Measurements from ENCODE around the gene GAS7. TPM values are rescaled to one million over a fixed set of nuclear protein-coding genes. Genes with fewer than 3 reads are reported as not detected.

Gene GAS7
- total and polyA plus RNA-seq, 10 of the 15 experiments (the other 5 are each of a cell fraction or from before 2014, with no cell fraction given): 2.3 to 53.4 (median 24.0) TPM

DNA sequence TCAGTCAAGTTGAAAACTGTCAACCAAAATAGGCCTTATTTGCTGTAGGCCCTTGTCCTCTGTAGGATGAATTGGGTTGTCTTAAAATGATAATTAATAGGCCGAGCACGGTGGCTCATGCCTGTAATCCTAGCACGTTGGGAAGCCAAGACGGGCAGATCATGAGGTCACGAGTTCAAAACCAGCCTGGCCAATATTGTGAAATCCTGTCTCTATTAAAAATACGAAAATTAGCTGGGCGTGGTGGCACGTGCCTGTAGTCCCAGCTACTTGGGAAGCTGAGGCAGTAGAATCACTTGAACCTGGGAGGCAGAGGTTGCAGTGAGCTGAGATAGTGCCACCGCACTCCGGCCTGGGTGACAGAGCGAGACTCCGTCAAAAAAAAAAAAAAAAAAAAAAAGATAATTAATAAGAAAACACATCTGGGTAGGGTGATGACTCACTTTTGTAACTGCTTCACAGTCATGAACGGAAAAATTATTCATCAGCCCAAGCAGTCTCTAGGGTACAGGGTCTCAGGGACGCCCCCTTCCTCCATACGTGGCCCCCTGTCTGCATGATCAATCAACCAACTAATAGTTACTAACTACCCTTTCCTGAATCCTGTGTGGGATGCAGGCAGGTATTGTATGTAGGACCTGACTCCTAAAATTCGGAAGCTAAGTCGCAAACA lies 156.4 kb downstream of the GAS7 start (continued):
- TF ChIP-seq, protein P1, sequence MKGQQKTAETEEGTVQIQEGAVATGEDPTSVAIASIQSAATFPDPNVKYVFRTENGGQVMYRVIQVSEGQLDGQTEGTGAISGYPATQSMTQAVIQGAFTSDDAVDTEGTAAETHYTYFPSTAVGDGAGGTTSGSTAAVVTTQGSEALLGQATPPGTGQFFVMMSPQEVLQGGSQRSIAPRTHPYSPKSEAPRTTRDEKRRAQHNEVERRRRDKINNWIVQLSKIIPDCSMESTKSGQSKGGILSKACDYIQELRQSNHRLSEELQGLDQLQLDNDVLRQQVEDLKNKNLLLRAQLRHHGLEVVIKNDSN (IDR thresholded peaks at IDR 0.05; ENCODE audit: borderline replicate concordance, extremely low read length, insufficient read depth, low read depth, low read length): no peak
- TF ChIP-seq TCF12 (IDR thresholded peaks at IDR 0.05; ENCODE audit: low read depth, low read length) (0 out of 2 replicates have a peak, but pooled peaks have one; percentile 28), JUNB (IDR thresholded peaks at IDR 0.05) (peak; percentile 72), PML (IDR thresholded peaks at IDR 0.05; ENCODE audit: low read length) (no peak), RFX5 (IDR thresholded peaks at IDR 0.05; ENCODE audit: low read depth, low read length) (no peak), IKZF2 (IDR thresholded peaks at IDR 0.05) (peak; percentile 60 to 68)
- TF ChIP-seq, protein P2, sequence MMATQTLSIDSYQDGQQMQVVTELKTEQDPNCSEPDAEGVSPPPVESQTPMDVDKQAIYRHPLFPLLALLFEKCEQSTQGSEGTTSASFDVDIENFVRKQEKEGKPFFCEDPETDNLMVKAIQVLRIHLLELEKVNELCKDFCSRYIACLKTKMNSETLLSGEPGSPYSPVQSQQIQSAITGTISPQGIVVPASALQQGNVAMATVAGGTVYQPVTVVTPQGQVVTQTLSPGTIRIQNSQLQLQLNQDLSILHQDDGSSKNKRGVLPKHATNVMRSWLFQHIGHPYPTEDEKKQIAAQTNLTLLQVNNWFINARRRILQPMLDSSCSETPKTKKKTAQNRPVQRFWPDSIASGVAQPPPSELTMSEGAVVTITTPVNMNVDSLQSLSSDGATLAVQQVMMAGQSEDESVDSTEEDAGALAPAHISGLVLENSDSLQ (IDR thresholded peaks at IDR 0.05): peak; percentile 53
- TF ChIP-seq, protein P3, sequence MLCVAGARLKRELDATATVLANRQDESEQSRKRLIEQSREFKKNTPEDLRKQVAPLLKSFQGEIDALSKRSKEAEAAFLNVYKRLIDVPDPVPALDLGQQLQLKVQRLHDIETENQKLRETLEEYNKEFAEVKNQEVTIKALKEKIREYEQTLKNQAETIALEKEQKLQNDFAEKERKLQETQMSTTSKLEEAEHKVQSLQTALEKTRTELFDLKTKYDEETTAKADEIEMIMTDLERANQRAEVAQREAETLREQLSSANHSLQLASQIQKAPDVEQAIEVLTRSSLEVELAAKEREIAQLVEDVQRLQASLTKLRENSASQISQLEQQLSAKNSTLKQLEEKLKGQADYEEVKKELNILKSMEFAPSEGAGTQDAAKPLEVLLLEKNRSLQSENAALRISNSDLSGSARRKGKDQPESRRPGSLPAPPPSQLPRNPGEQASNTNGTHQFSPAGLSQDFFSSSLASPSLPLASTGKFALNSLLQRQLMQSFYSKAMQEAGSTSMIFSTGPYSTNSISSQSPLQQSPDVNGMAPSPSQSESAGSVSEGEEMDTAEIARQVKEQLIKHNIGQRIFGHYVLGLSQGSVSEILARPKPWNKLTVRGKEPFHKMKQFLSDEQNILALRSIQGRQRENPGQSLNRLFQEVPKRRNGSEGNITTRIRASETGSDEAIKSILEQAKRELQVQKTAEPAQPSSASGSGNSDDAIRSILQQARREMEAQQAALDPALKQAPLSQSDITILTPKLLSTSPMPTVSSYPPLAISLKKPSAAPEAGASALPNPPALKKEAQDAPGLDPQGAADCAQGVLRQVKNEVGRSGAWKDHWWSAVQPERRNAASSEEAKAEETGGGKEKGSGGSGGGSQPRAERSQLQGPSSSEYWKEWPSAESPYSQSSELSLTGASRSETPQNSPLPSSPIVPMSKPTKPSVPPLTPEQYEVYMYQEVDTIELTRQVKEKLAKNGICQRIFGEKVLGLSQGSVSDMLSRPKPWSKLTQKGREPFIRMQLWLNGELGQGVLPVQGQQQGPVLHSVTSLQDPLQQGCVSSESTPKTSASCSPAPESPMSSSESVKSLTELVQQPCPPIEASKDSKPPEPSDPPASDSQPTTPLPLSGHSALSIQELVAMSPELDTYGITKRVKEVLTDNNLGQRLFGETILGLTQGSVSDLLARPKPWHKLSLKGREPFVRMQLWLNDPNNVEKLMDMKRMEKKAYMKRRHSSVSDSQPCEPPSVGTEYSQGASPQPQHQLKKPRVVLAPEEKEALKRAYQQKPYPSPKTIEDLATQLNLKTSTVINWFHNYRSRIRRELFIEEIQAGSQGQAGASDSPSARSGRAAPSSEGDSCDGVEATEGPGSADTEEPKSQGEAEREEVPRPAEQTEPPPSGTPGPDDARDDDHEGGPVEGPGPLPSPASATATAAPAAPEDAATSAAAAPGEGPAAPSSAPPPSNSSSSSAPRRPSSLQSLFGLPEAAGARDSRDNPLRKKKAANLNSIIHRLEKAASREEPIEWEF (IDR thresholded peaks at IDR 0.05; ENCODE audit: insufficient replicate concordance, low read depth, low read length): peak; percentile 47
